WTC11 (cell line): ENCODE measurements around the gene FOXJ3.

Experiments used
- CREM ChIP-seq: sonication (generic); formaldehyde crosslinking; IDR thresholded peaks from 2 replicates; pipeline ENCODE4 v1.8.1; 2022; ENCODE audit warnings: mild to moderate bottlenecking, missing genetic modification reagents, moderate library complexity
- CTCF ChIP-seq: fragments of 200-600 bp; IDR thresholded peaks from 2 replicates; pipeline ENCODE4 v1.8.0; 2022; ENCODE audit warnings: antibody characterized with exemption
- ELF4 ChIP-seq: sonication (generic); formaldehyde crosslinking; IDR thresholded peaks from 2 replicates; pipeline ENCODE4 v1.8.1; 2022; ENCODE audit warnings: low read depth, mild to moderate bottlenecking, moderate library complexity, missing genetic modification reagents
- HMGXB4 ChIP-seq: sonication (generic); formaldehyde crosslinking; IDR thresholded peaks from 2 replicates; pipeline ENCODE4 v1.8.1; 2023; ENCODE audit warnings: mild to moderate bottlenecking, moderate library complexity, missing genetic modification reagents
- IRF2 ChIP-seq: sonication (generic); formaldehyde crosslinking; IDR thresholded peaks from 2 replicates; pipeline ENCODE4 v1.8.0; 2022; ENCODE audit warnings: low read depth, missing genetic modification reagents, borderline replicate concordance
- KAT7 ChIP-seq: sonication (generic); formaldehyde crosslinking; IDR thresholded peaks from 2 replicates; pipeline ENCODE4 v1.8.1; 2023; ENCODE audit warnings: missing genetic modification reagents, mild to moderate bottlenecking, borderline replicate concordance
- MAX ChIP-seq: sonication (generic); formaldehyde crosslinking; IDR thresholded peaks from 2 replicates; pipeline ENCODE4 v1.8.0; 2022; ENCODE audit warnings: mild to moderate bottlenecking, missing genetic modification reagents
- NR1H2 ChIP-seq: sonication (generic); formaldehyde crosslinking; IDR thresholded peaks from 2 replicates; pipeline ENCODE4 v1.9.0; 2021; ENCODE audit warnings: mild to moderate bottlenecking, moderate library complexity, missing genetic modification reagents
- ZNF425 ChIP-seq: fragments of 250-450 bp; sonication (Bioruptor Pico); conservative IDR thresholded peaks from 2 replicates; pipeline ENCODE4 v1.9.0; 2021; ENCODE audit warnings: mild to moderate bottlenecking
- TF ChIP-seq, protein P1 (sequence below): sonication (generic); formaldehyde crosslinking; conservative IDR thresholded peaks from 2 replicates; pipeline ENCODE4 v1.8.1; 2022; ENCODE audit warnings: mild to moderate bottlenecking, missing genetic modification reagents
- TF ChIP-seq, protein P2 (sequence below): sonication (generic); formaldehyde crosslinking; IDR thresholded peaks from 2 replicates; pipeline ENCODE4 v1.8.1; 2023; ENCODE audit warnings: mild to moderate bottlenecking, missing genetic modification reagents, moderate library complexity

GRCh38 chr1:42311897-42312296 lies 23.1 kb downstream of the FOXJ3 start:
- TF ChIP-seq HMGXB4 (no peak), CTCF (no peak), ZNF425 (CRISPR knock-in tag) (no peak), IRF2 (CRISPR knock-in tag) (no peak), MAX (CRISPR knock-in tag) (no peak), ELF4 (CRISPR knock-in tag) (no peak), KAT7 (CRISPR knock-in tag) (no peak), NR1H2 (no peak), CREM (no peak)
- TF ChIP-seq, protein P1, sequence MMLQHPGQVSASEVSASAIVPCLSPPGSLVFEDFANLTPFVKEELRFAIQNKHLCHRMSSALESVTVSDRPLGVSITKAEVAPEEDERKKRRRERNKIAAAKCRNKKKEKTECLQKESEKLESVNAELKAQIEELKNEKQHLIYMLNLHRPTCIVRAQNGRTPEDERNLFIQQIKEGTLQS (CRISPR knock-in tag), result no peak
- TF ChIP-seq, protein P2, sequence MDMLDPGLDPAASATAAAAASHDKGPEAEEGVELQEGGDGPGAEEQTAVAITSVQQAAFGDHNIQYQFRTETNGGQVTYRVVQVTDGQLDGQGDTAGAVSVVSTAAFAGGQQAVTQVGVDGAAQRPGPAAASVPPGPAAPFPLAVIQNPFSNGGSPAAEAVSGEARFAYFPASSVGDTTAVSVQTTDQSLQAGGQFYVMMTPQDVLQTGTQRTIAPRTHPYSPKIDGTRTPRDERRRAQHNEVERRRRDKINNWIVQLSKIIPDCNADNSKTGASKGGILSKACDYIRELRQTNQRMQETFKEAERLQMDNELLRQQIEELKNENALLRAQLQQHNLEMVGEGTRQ (CRISPR knock-in tag), result no peak
